GM18505 (cell line): ENCODE results near the gene PFKL.

Experiments used
- ATAC-seq: cut with Tn5 transposase; IDR thresholded peaks from one replicate; pipeline ENCODE4 v1.9.1; 2021; ENCODE audit not compliant: unreplicated experiment
- POLR2A ChIP-seq: IDR thresholded peaks from 4 replicates; pipeline ENCODE4 v1.6.1; 2011; ENCODE audit warnings: borderline replicate concordance; ENCODE audit not compliant: insufficient read depth, insufficient read length; ENCODE audit errors: extremely low read depth

The PFKL gene

GRCh38 chr21:44299458-44300261, at the start of gene PFKL:
PFKL (plus strand) TSS chr21:44300053; CDS start chr21:44300106, 53 bp downstream.
- peak; percentile 53 for ATAC-seq
- TF ChIP-seq POLR2A, result peak; percentile 64

- ATAC-seq, result no peak
- no peak for TF ChIP-seq POLR2A
These were observed 45.8 kb upstream of the PFKL start for GRCh38 chr21:44253832-44254710.

GRCh38 chr21:44255511-44255981, 44.3 kb upstream of the PFKL start:
- no peak for TF ChIP-seq POLR2A
- ATAC-seq, result no peak

- no peak for TF ChIP-seq POLR2A
- no peak for ATAC-seq
These were observed 41.7 kb upstream of the PFKL start for GRCh38 chr21:44258056-44258725.

- ATAC-seq, result no peak
- no peak for TF ChIP-seq POLR2A
These were observed 40.7 kb upstream of the PFKL start for GRCh38 chr21:44259082-44259705.

- ATAC-seq, result no peak
- TF ChIP-seq POLR2A, result no peak
These were observed 39.8 kb upstream of the PFKL start for GRCh38 chr21:44260066-44260465.

GRCh38 chr21:44260791-44261631, 38.8 kb upstream of the PFKL start:
- ATAC-seq, result no peak
- no peak for TF ChIP-seq POLR2A

GRCh38 chr21:44261675-44262295, 38.1 kb upstream of the PFKL start, which contains the start of gene DNMT3L:
DNMT3L (minus strand) TSS chr21:44261897; CDS start chr21:44261259, 638 bp downstream.
- no peak for ATAC-seq

GRCh38 chr21:44262338-44263056, 37.4 kb upstream of the PFKL start:
- no peak for ATAC-seq
- no peak for TF ChIP-seq POLR2A

More at GRCh38 chr21:44261675-44262295, 38.1 kb upstream of the PFKL start, which contains the start of gene DNMT3L:
- TF ChIP-seq POLR2A, result no peak

- no peak for ATAC-seq
- TF ChIP-seq POLR2A, result no peak
These were observed 36.6 kb upstream of the PFKL start for GRCh38 chr21:44263221-44263760.
